Measurements from ENCODE around the gene LMF1. TPM values are rescaled to one million over a fixed set of nuclear protein-coding genes. Genes with fewer than 3 reads are reported as not detected.

LMF1 gene
- total RNA-seq, 2 donors from 2014 or later = 47.1 to 49.3 TPM

- Histone ChIP-seq H3K36me3 (no peaks in the 10 kb centered on the region), H3K27ac (no peak overlapping the region), H3K9me3 (no peaks in the 10 kb centered on the region), H3K27me3 (replicated peaks; ENCODE audit: insufficient read depth) (no peaks in the 10 kb centered on the region), H3K4me3 (peak overlapping the region; percentile 73), H3K4me1 (ENCODE audit: control insufficient read depth in 1 of 2, low read depth in 2 of 2) (peaks cover 21 to 61% of the 10 kb centered on the region in 2 donors)
- no peak for TF ChIP-seq CTCF (IDR thresholded peaks at IDR 0.05)
- DNase-seq (ENCODE audit: low spot score) = no peak
- no peak for ATAC-seq (ENCODE audit: insufficient number of reproducible peaks, low FRiP score, low read depth)
These were observed 9.7 kb upstream of the LMF1 start for GRCh38 chr16:980595-980854.

GRCh38 chr16:979859-980594 is 9.2 kb upstream of the LMF1 start:
- H3K36me3 ChIP-seq = no peaks in the 10 kb centered on the region
- DNase-seq (ENCODE audit: low spot score) = no peak
- TF ChIP-seq CTCF (IDR thresholded peaks at IDR 0.05) = no peak
- H3K4me3 ChIP-seq = peak overlapping the region; percentile 73
- no peak for ATAC-seq (ENCODE audit: insufficient number of reproducible peaks, low FRiP score, low read depth)
- no peak overlapping the region for H3K27ac ChIP-seq
- H3K27me3 ChIP-seq (replicated peaks; ENCODE audit: insufficient read depth) = no peaks in the 10 kb centered on the region
- no peaks in the 10 kb centered on the region for H3K9me3 ChIP-seq
- H3K4me1 ChIP-seq (ENCODE audit: control insufficient read depth in 1 of 2, low read depth in 2 of 2) = peaks cover 21 to 65% of the 10 kb centered on the region in 2 donors

GRCh38 chr16:979147-979546 is 8.4 kb upstream of the LMF1 start:
- ATAC-seq (ENCODE audit: insufficient number of reproducible peaks, low FRiP score, low read depth) (no peak), DNase-seq (ENCODE audit: low spot score) (no peak)
- Histone ChIP-seq H3K4me3 (no peak overlapping the region), H3K9me3 (no peaks in the 10 kb centered on the region), H3K36me3 (no peaks in the 10 kb centered on the region), H3K4me1 (ENCODE audit: control insufficient read depth in 1 of 2, low read depth in 2 of 2) (peaks cover 21 to 65% of the 10 kb centered on the region in 2 donors), H3K27ac (no peak overlapping the region), H3K27me3 (replicated peaks; ENCODE audit: insufficient read depth) (no peaks in the 10 kb centered on the region)
- TF ChIP-seq CTCF (IDR thresholded peaks at IDR 0.05) = no peak

- H3K36me3 ChIP-seq = no peaks in the 10 kb centered on the region
- peaks cover 21 to 65% of the 10 kb centered on the region in 2 donors for H3K4me1 ChIP-seq (ENCODE audit: control insufficient read depth in 1 of 2, low read depth in 2 of 2)
- TF ChIP-seq CTCF (IDR thresholded peaks at IDR 0.05) = no peak
- H3K4me3 ChIP-seq = no peak overlapping the region
- H3K27me3 ChIP-seq (replicated peaks; ENCODE audit: insufficient read depth) = no peaks in the 10 kb centered on the region
- DNase-seq (ENCODE audit: low spot score) (no peak), ATAC-seq (ENCODE audit: insufficient number of reproducible peaks, low FRiP score, low read depth) (no peak)
- H3K27ac ChIP-seq = no peak overlapping the region
- no peaks in the 10 kb centered on the region for H3K9me3 ChIP-seq
These were observed 7.6 kb upstream of the LMF1 start for GRCh38 chr16:978403-978802.

GRCh38 chr16:977896-978295 is 7.1 kb upstream of the LMF1 start:
- peak overlapping the region; percentile 86 to 98 for H3K27ac ChIP-seq

More at GRCh38 chr16:977896-978295, 7.1 kb upstream of the LMF1 start:
- no peak for DNase-seq (ENCODE audit: low spot score)
- Histone ChIP-seq H3K4me3 (no peak overlapping the region), H3K4me1 (ENCODE audit: control insufficient read depth in 1 of 2, low read depth in 2 of 2) (peaks cover 21 to 61% of the 10 kb centered on the region in 2 donors), H3K36me3 (no peaks in the 10 kb centered on the region), H3K9me3 (no peaks in the 10 kb centered on the region), H3K27me3 (replicated peaks; ENCODE audit: insufficient read depth) (no peaks in the 10 kb centered on the region)
- TF ChIP-seq CTCF (IDR thresholded peaks at IDR 0.05) = no peak
- no peak for ATAC-seq (ENCODE audit: insufficient number of reproducible peaks, low FRiP score, low read depth)
